Adrenal gland (tissue), 12 donors: Measurements from ENCODE around the gene RGL3. TPM values are rescaled to one million over a fixed set of nuclear protein-coding genes. Genes with fewer than 3 reads are reported as not detected.

Experiments
- DNase-seq, 7 donors: peaks; one replicate each; pipeline ENCODE4 v3.0.0-alpha.2; 2019 to 2020
- H3K27ac ChIP-seq, 5 donors: fragments of 200-600 bp; sonication (generic) in 4 of 5; 1 replicate in 3 of 5; 2 replicates in 2 of 5; pipeline versions ENCODE4 v1.5.1 to v1.8.0; 2016 to 2020; ENCODE audit warnings: mild to moderate bottlenecking in 1 of 5
- H3K27me3 ChIP-seq: fragments of 200-600 bp; 2 replicates; pipeline ENCODE4 v1.8.0; 2021
- H3K36me3 ChIP-seq, 2 donors: fragments of 200-600 bp; replicated peaks in 1 of 2; 1 replicate in 1 of 2; 2 replicates in 1 of 2; pipeline versions ENCODE4 v1.5.1 to v1.8.0; 2018 to 2022
- H3K4me1 ChIP-seq, 2 donors: fragments of 200-600 bp; replicated peaks in 1 of 2; 1 replicate in 1 of 2; 2 replicates in 1 of 2; pipeline versions ENCODE4 v1.5.1 to v1.8.0; 2018 to 2021
- H3K4me3 ChIP-seq, 4 donors: fragments of 200-600 bp; sonication (generic) in 3 of 4; one replicate each; pipeline ENCODE4 v1.5.1; 2016 to 2018
- H3K9me3 ChIP-seq, 3 donors: fragments of 200-600 bp; sonication (generic) in 1 of 3; replicated peaks in 1 of 3; 1 replicate in 2 of 3; 2 replicates in 1 of 3; pipeline versions ENCODE4 v1.5.1 to v1.8.0; 2016 to 2021
- POLR2A ChIP-seq, 2 donors: fragments of 450-650 bp; IDR thresholded peaks; one replicate each; pipeline ENCODE4 v1.6.1; 2017; ENCODE audit warnings: antibody characterized with exemption in 2 of 2, mild to moderate bottlenecking in 2 of 2, moderate library complexity in 1 of 2
- WGBS, 4 donors: extraction: QIAGEN DNeasy Blood & Tissue Kit in 2 of 4; methylation state at CpG; one replicate each; pipeline versions ENCODE4 v1.1.5 to v1.1.7; 2013 to 2017; 5-methylcytosine and 5-hydroxymethylcytosine counted together
- intact Hi-C, 2 donors: fragments of 100-400 bp; cut with DNase I; formaldehyde crosslinking; loops; one replicate each; pipeline versions ENCODE4 v1.14.1 to v1.15.0; 2022 to 2023
- polyA plus RNA-seq, 3 donors: library from polyadenylated mRNA; stranded (reverse); fragments of 200-250 nt in 2 of 3; fragments of 350-450 nt in 1 of 3; fragmentation: Illumina TruSeq in 1 of 3; extraction: RNeasy Lipid Tissue Mini Kit (QIAGEN cat#74804) in 1 of 3; gene quantifications; one replicate each; pipeline ENCODE4 v1.2.3, GENCODE V29; 2013 to 2014
- total RNA-seq, 9 donors: library from RNA; depleted of rRNA in 4 of 9; stranded (reverse); fragments of >200 nt in 4 of 9; fragments of 120-200 nt in 1 of 9; fragmentation: NEBNext Ultra II Directional in 1 of 9; extraction: Animal tissue kit (Norgen Biotek cat#: 25700) in 1 of 9; gene quantifications; one replicate each; pipeline versions ENCODE4 v1.1.0 to v1.2.4, GENCODE V29; 2013 to 2023
- TF ChIP-seq, protein P1 (sequence below), 6 experiments: fragments of 450-650 bp in 4 of 6; fragments of 200-600 bp in 2 of 6; sonication (generic) in 1 of 6; IDR thresholded peaks; 1 replicate in 5 of 6; 2 replicates in 1 of 6; pipeline versions ENCODE4 v1.5.1 to v1.8.0; 2016 to 2021; ENCODE audit warnings: antibody characterized with exemption in 6 of 6, mild to moderate bottlenecking in 2 of 6, moderate library complexity in 1 of 6
- donor health status: healthy with polysubstance abuse.
- donor health status: Bipolar disorder and iron deficiency.
- donor health status: DM: yes; HTN: yes; CAD: no.
- donor health status: DM: no; HTN: no; CAD: no.
- donor health status: DM: no; HTN: no; CAD: no.
- donor health status: DM: yes; HTN: yes; CAD: no.

Gene RGL3
- total and polyA plus RNA-seq, 12 donors: 10.3 to 207 (median 36.1) TPM

DNA sequence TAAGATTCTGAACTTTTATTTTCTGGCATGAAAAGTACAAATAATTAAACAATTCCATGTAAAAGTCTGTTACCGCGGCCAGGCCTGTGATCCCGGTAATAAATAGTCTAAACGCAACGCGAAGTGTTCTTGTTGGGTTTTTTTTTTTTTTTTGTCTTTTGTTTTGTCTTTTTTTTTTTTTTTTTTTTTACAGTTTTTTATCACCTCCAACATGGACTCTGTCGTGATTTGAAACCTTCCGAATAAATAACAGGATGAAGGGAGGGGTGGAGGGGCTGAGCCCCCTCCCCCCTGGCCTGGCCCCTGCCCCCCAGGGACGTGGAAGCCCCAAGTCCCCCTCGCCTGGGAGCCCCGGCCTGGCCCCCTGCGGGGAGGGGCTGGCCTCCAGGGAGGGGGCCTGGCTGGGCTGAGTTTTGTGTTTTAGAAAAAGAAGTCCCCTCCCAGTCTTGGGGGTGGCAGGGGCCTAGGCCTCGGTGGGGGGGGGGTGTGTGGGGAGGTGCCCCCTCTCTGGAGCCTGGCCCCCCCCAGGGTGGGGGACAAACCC lies 32.3 kb upstream of the RGL3 start:
- Histone ChIP-seq H3K4me3 (no peak overlapping the region), H3K27ac (no peak overlapping the region), H3K36me3 (peaks cover 0 to 40% of the 10 kb centered on the region in 2 donors), H3K4me1 (peaks cover 0 to 5% of the 10 kb centered on the region in 2 donors), H3K27me3 (no peaks in the 10 kb centered on the region), H3K9me3 (no peaks in the 10 kb centered on the region)
- TF ChIP-seq POLR2A (IDR thresholded peaks at IDR 0.05): no peak
- TF ChIP-seq, protein P1, sequence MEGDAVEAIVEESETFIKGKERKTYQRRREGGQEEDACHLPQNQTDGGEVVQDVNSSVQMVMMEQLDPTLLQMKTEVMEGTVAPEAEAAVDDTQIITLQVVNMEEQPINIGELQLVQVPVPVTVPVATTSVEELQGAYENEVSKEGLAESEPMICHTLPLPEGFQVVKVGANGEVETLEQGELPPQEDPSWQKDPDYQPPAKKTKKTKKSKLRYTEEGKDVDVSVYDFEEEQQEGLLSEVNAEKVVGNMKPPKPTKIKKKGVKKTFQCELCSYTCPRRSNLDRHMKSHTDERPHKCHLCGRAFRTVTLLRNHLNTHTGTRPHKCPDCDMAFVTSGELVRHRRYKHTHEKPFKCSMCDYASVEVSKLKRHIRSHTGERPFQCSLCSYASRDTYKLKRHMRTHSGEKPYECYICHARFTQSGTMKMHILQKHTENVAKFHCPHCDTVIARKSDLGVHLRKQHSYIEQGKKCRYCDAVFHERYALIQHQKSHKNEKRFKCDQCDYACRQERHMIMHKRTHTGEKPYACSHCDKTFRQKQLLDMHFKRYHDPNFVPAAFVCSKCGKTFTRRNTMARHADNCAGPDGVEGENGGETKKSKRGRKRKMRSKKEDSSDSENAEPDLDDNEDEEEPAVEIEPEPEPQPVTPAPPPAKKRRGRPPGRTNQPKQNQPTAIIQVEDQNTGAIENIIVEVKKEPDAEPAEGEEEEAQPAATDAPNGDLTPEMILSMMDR (IDR thresholded peaks at IDR 0.05): no peak
- 47 to 59% (median 51%) methylated on average over 9 to 13 of the region's 13 CpGs for WGBS, 4 donors
- intact Hi-C loops: no loop called here
- DNase-seq: no peak

DNA sequence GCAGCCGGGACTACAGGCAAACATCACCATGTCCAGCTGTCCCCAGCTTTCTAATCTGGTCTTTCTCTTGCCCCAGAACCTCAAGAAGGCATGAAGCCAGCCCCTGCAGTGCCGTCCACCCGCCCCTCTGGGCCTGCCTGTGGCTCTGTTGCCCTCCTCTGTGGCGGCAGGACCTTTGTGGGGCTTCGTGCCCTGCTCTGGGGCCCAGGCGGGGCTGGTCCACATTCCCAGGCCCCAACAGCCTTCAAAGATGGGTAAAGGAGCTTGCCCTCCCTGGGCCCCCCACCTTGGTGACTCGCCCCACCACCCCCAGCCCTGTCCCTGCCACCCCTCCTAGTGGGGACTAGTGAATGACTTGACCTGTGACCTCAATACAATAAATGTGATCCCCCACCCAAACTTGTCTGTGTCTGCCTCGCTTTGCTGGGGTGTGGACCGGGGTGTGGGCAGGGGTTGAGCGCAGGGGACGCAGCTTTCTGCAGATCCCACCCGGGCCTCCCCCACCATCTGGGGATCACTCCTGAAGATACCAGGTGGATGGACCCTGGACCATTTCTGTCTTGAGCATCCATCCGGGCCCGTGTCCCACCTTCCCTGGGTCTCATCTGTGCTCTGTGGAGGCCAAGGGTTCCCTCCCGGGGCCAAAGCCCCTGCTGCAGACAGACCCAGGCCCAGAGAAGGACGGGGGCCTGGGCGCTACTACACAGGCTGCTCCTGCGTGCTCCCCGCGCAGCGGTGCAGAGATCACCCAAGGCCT lies 31.6 kb upstream of the RGL3 start:
- intact Hi-C loops: no loop called here
- H3K36me3 ChIP-seq: peaks cover 0 to 43% of the 10 kb centered on the region in 2 donors
- H3K27me3 ChIP-seq: no peaks in the 10 kb centered on the region
- H3K9me3 ChIP-seq: no peaks in the 10 kb centered on the region
- 89 to 93% (median 91%) methylated on average over 10 to 21 of the region's 21 CpGs for WGBS, 4 donors
- no peak for TF ChIP-seq POLR2A (IDR thresholded peaks at IDR 0.05)
- TF ChIP-seq, protein P1 (IDR thresholded peaks at IDR 0.05): no peak
- no peak overlapping the region for H3K27ac ChIP-seq
- no peak for DNase-seq
- no peak overlapping the region for H3K4me3 ChIP-seq
- peaks cover 0 to 5% of the 10 kb centered on the region in 2 donors for H3K4me1 ChIP-seq

DNA sequence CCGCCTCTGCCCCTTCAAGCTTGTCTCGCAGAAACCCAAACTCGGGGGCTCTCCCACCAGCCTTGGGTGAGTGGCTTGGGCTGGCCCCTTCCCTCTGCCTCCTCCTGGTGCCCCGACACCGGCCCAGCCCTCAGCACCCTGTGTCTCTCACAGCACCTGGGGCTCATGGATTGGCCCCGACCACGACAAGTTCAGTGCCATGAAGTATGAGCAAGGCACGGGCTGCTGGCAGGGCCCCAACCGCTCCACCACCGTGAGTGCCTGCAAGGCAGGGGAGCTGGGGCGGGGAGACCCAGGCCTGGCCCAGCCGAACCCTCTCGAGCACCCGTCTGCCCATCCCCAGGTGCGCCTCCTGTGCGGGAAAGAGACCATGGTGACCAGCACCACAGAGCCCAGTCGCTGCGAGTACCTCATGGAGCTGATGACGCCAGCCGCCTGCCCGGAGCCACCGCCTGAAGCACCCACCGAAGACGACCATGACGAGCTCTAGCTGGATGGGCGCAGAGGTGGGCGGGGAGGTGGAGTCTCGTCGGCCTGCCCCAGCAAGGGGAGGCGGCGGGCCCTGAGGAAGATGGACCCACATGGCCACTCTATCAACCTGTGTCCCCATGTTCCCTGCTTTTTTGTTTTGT lies 29.9 kb upstream of the RGL3 start:
- DNase-seq: no peak
- H3K4me1 ChIP-seq: peaks cover 0 to 3% of the 10 kb centered on the region in 2 donors
- 93 to 97% (median 93%) methylated on average over 13 to 31 of the region's 31 CpGs for WGBS, 4 donors
- H3K9me3 ChIP-seq: no peaks in the 10 kb centered on the region
- no peaks in the 10 kb centered on the region for H3K27me3 ChIP-seq
- H3K27ac ChIP-seq: no peak overlapping the region
- H3K36me3 ChIP-seq: peaks cover 0 to 59% of the 10 kb centered on the region in 2 donors
- no peak overlapping the region for H3K4me3 ChIP-seq
- TF ChIP-seq, protein P1 (IDR thresholded peaks at IDR 0.05): no peak
- TF ChIP-seq POLR2A (IDR thresholded peaks at IDR 0.05): no peak
- intact Hi-C loops: loop anchor here (5.0 to 10.0 kb wide), 3 partner anchors 67 to 157 kb away; partner anchors contain the start of genes EPOR (in 1 of the 2) and TSPAN16 (in 1 of the 2)

DNA sequence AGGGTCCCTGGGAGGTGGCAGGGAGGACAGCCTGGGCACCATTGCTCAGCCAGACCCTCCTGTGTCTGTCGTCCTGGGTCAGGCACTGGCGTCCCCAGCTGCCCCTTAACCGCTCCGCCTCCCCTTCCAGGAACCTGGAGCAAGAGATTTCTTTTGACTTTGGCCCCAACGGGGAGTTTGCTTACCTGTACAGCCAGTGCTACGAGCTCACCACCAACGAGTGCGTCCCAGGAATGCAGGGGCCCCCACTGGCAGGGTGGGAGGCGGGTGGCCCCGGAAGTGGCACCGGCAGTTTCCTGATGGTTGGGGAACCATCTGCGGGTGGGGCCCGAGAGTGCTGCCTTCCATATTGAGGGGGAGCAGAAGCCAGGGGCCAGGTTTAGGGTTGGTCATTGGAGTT lies 29.3 kb upstream of the RGL3 start:
- peaks cover 0 to 64% of the 10 kb centered on the region in 2 donors for H3K36me3 ChIP-seq

More for the DNA sequence above, 29.3 kb upstream of the RGL3 start:
- WGBS, 4 donors: 87 to 96% (median 90%) methylated on average over 3 to 13 of the region's 13 CpGs
- TF ChIP-seq, protein P1 (IDR thresholded peaks at IDR 0.05): no peak
- TF ChIP-seq POLR2A (IDR thresholded peaks at IDR 0.05): no peak
- Histone ChIP-seq H3K27ac (no peak overlapping the region), H3K9me3 (no peaks in the 10 kb centered on the region), H3K4me1 (no peaks in the 10 kb centered on the region), H3K4me3 (no peak overlapping the region), H3K27me3 (no peaks in the 10 kb centered on the region)
- no peak for DNase-seq
- intact Hi-C loops: loop anchor here (5.0 to 10.0 kb wide), 3 partner anchors 66 to 156 kb away; partner anchors contain the start of genes EPOR (in 1 of the 2) and TSPAN16 (in 1 of the 2)
